ENCODE measurements around the gene RPS15.
"Not testable (repeated sequence)": the region's sequence is repeated elsewhere in the genome, so short reads cannot be mapped to it uniquely, and the experiment has no call there.

Gene RPS15

GRCh38 chr19:1418496-1418775 is 19.8 kb upstream of the RPS15 start:
- no peak for DNase-seq (ENCODE audit: low read depth in 1 of 2, low spot score in 1 of 2)
- no peak overlapping the region for H3K27ac ChIP-seq (replicated peaks)
- H3K4me3 ChIP-seq (replicated peaks; ENCODE audit: insufficient read depth, low read length) = no peak overlapping the region
- H3K27me3 ChIP-seq (ENCODE audit: insufficient read depth, poor library complexity, severe bottlenecking) = no peaks in the 10 kb centered on the region
- no peak for TF ChIP-seq POLR2AphosphoS5 (IDR thresholded peaks at IDR 0.05; ENCODE audit: low read depth)
- TF ChIP-seq SPI1 (IDR thresholded peaks at IDR 0.05; ENCODE audit: borderline replicate concordance, low read depth) = no peak
- no peak for TF ChIP-seq GABPA (IDR thresholded peaks at IDR 0.05; ENCODE audit: low read depth)
- TF ChIP-seq CTCF (IDR thresholded peaks at IDR 0.05; ENCODE audit: insufficient read depth, low read length) = no peak
- no peak for TF ChIP-seq REST (IDR thresholded peaks at IDR 0.05; ENCODE audit: insufficient replicate concordance, low read depth)

- Histone ChIP-seq H3K27ac (replicated peaks) (no peak overlapping the region), H3K4me3 (replicated peaks; ENCODE audit: insufficient read depth, low read length) (no peak overlapping the region), H3K27me3 (ENCODE audit: insufficient read depth, poor library complexity, severe bottlenecking) (no peaks in the 10 kb centered on the region)
- no peak for TF ChIP-seq REST (IDR thresholded peaks at IDR 0.05; ENCODE audit: insufficient replicate concordance, low read depth)
- TF ChIP-seq GABPA (IDR thresholded peaks at IDR 0.05; ENCODE audit: low read depth) = no peak
- TF ChIP-seq CTCF (IDR thresholded peaks at IDR 0.05; ENCODE audit: insufficient read depth, low read length) = no peak
- no peak for TF ChIP-seq SPI1 (IDR thresholded peaks at IDR 0.05; ENCODE audit: borderline replicate concordance, low read depth)
- TF ChIP-seq POLR2AphosphoS5 (IDR thresholded peaks at IDR 0.05; ENCODE audit: low read depth) = no peak
- no peak for DNase-seq (ENCODE audit: low read depth in 1 of 2, low spot score in 1 of 2)
Observed at GRCh38 chr19:1418951-1419738, 19.1 kb upstream of the RPS15 start.

- H3K27me3 ChIP-seq (ENCODE audit: insufficient read depth, poor library complexity, severe bottlenecking); H3K4me3 ChIP-seq (replicated peaks; ENCODE audit: insufficient read depth, low read length); H3K27ac ChIP-seq (replicated peaks); DNase-seq (ENCODE audit: low read depth in 1 of 2, low spot score in 1 of 2): not testable (repeated sequence)
Observed at GRCh38 chr19:1420085-1420484, 18.1 kb upstream of the RPS15 start.

- TF ChIP-seq CTCF (IDR thresholded peaks at IDR 0.05; ENCODE audit: insufficient read depth, low read length) (no peak), REST (IDR thresholded peaks at IDR 0.05; ENCODE audit: insufficient replicate concordance, low read depth) (no peak), GABPA (IDR thresholded peaks at IDR 0.05; ENCODE audit: low read depth) (no peak), POLR2AphosphoS5 (IDR thresholded peaks at IDR 0.05; ENCODE audit: low read depth) (no peak), SPI1 (IDR thresholded peaks at IDR 0.05; ENCODE audit: borderline replicate concordance, low read depth) (no peak)
- DNase-seq (ENCODE audit: low read depth in 1 of 2, low spot score in 1 of 2) = no peak
- Histone ChIP-seq H3K27ac (replicated peaks) (no peak overlapping the region), H3K27me3 (ENCODE audit: insufficient read depth, poor library complexity, severe bottlenecking) (no peaks in the 10 kb centered on the region), H3K4me3 (replicated peaks; ENCODE audit: insufficient read depth, low read length) (no peak overlapping the region)
Observed at GRCh38 chr19:1420590-1420989, 17.6 kb upstream of the RPS15 start.

Data from HL-60 (cell line).